GM19328 (cell line): Measurements from ENCODE around the gene REM1.

Experiments used
- ATAC-seq: cut with Tn5 transposase; IDR thresholded peaks from one replicate; pipeline ENCODE4 v1.9.1; 2021; ENCODE audit warnings: mild to moderate bottlenecking, moderate library complexity; ENCODE audit not compliant: unreplicated experiment

Gene REM1

DNA sequence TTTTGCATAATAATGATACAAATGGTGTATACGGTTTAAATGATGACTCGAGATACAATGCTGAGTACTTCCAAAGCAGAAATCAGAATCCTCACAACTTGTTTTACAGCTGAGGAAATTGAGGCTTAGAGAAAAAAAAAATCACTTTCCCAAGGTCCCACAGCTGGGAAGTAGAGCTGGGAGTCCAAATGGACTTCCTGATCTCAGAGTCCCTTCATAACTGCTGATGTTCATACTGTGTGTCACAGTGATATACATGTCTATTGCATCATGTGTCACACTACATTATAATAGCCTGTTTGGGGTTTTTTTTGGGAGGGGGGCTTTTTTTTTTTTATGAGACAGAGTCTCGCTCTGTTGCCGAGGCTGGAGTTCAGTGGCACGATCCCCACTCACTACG is 47.6 kb downstream of the REM1 start:
- ATAC-seq, result no peak

DNA sequence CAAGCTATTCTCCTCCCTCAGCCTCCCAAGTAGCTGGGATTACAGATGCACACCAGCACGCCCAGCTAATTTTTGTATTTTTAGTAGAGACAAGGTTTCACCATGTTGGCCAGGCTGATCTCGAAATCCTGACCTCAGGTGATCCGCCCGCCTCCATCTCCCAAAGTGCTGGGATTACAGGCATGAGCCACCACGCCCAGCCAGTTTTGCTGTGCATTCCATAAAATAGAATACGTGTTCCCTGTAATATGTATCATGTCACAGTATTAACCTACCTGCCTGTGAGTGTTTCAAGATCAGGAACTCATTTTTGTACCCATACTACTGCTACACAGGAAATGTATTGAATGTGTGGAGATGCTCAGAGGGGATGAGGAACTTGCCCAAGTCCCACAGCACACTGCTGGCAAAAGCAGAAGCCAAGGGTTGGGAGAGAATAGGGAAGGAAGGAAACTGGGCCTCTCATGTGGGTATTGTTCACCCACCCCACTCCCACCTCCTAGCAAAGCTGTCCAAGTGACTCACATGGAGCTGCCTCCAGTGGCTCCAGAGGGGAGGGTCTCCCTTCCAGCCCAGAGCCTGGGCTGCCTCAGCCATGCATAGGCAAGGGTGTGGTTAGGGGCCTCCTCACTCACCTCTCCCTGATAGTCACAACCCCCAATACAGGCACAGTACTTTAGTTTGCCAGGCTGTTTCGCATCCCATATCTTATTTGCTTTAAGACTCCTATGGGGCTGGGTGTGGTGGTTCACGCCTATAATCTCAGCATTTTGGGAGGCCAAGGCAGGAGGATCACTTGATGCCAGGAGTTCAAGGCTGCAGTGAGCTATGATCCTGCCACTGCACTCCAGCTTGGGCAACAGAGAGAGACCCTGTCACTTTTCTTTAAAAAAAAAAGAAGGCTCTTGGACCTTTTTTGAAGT is 48.5 kb downstream of the REM1 start:
- no peak for ATAC-seq

DNA sequence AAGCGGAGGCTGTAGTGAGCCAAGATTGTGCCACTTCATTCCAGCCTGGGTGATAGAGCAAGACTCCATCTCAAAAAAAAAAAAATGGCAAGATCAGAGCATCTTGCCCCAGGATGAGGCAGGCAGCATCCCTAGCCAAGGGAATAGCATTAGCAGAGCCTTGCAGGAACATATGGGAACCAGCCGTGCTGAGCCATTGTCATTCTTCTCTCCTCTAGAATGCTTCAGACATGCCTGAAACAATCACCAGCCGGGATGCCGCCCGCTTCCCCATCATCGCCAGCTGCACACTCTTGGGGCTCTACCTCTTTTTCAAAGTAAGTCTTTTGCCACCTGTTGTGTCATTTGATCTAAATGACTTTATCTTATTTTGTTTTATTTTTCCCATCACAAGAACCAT is 52.2 kb downstream of the REM1 start:
- no peak for ATAC-seq
